Kidney capillary endothelial cell (primary cell): ENCODE data around the gene PDE10A.

Source experiments
- DNase-seq: peaks from one replicate; pipeline ENCODE4 v3.0.0-alpha.2; 2018; ENCODE audit warnings: low spot score

Gene PDE10A

DNA sequence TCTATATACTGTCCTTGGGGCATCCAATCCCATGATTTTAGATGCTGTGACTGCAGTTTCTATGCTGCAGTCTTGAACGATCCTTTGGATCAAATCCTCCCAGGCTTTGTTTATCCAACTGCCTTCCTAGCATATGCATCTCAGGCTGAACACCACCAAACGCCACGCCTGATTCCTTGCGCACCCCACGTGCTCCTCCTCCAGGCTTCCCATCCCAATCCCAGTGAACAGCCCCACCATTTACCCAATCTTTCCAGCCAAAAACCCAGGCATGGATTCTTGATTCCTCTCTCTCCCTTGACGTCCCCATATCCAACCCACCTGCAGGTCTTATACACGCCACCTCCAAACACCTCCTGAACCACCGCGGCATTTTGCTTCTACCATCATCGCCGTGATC lies 7.8 kb downstream of the PDE10A start:
- DNase-seq: no peak

- DNase-seq: no peak
These were observed 8.9 kb downstream of the PDE10A start for GRCh38 chr6:165654144-165654543.

DNA sequence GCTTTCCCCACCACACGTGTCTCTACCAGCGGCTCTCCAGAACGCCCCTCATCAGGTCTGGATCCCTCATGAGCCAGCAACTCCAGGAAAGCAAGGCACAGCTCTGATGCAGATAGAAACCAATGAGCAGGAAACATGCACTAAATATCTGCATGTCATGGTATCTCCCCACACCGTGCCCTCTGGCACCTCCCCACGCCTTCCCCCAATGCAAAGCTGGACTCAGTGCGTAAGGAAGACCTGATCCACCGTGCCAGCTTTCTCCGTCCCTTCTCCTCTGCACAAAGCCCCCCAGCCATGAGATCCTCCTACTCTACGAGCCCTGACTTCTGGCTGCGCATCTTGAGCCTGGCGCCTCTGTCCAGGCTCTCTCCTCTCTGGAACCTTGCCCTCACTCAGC lies 9.4 kb downstream of the PDE10A start:
- DNase-seq: no peak

- no peak for DNase-seq
These were observed 9.8 kb downstream of the PDE10A start for GRCh38 chr6:165653196-165653595.

DNA sequence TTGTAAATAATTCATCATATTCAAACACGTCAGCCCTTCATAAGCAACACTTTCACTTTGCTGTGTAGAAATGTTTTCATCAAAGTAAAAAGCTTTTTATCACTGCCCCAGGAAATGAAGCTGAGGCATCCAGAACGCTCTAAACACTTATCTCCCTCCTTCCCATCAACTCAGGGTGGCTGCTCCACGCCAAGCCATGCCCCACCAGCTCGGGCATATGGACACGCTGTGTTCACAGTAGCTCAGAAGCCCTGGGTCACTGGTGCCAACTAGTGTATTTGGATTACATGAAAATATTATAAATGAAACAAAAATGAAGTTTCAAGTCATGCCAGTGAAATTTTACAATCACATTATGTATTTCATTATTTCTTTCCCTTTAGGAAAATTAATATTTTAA lies 10.3 kb downstream of the PDE10A start:
- no peak for DNase-seq

DNA sequence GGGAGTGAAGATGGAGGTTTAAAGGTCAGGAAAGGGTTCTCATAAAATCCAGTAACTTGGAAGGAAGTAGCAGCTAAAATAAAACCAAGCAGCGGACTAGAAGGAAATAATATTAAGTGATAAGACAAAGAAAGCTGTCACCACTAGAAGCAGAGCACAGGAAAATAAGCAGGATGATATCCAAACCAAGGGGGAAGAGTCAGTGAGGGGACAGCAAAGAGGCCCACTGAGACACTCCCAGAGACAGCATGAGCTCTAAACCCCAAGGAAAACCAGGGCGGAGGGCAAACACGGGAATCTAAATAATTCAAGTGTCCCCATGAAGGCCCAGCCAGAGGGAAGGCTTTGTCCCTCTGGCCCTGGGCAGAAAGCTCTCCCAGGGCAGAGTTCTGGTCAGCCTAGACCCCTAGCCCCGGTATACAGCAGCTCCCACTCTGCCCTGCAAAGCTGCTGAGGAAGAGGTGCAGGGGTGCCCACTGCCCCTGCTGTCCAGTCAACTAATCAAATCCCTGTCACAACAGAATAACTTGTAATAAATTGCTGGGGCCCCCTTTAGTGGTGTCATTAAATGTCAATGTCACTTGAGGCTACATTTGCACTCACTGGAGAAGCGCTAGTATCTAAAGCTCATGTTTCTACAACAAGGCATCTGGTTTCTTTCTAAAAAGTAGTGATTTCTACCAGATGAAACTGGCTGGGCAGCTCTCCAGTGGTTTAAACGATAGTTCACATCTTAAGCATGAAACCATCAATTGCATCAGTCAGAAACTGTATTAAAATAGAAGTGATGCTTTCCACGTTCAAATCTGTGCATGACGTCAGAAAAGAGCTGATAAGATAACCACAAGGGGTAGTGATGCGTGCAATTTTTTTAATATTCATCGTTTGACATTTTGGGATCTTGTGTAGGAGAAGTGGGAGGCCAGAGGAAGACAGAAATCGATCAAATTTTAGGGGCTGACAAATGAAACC lies 13.6 kb downstream of the PDE10A start:
- no peak for DNase-seq

GRCh38 chr6:165647041-165647440 lies 16.0 kb downstream of the PDE10A start:
- no peak for DNase-seq

DNA sequence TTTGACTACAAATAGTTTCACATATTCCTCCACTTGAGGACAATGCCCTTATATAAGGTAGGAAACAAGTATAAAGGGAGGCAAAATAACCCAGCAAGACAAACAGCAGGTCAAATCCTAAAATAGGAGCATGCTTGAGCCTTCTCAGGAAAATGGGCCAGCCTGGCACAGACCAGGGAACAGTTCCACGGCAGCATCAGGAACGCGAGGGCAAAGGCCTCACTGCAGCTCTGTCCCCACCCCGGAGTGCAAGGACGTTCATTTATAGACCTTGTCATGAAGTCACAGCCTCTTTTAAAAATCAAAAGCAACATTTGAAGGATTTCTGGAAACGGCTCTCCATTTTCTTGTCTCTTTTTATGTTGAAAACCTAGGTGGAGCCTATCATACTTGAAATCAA lies 17.1 kb downstream of the PDE10A start:
- no peak for DNase-seq

DNA sequence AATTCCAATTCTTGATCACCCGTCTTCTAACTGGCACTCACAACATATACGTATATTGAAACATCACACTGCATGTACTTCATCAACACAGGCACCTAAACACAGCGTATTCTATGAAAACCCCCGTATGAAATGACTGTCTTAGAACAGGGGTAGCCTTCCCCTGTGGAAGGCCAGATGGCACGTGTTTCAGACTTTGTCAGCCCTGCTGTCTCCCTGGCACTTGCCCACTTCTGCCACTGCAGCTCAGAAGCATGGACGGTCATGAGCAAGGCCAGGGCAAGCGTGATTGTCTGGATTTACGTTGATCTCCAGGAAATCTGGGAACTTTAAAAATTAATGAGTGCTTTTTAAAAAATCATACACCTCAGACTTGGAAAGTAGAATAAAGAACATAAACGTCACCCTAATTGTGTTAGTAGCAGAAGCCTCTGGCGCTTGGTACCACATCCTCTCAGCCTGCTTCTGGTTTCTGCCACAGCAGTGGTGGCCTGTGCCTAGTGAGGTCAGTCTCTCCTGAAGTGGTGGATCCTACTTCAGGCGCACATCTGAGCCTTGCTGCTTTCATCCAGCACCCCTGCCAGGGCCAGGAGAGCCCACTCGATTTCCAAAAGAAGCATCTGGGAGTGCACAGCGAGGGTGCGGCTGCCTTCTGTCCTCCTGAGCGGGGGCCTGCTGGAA lies 18.3 kb downstream of the PDE10A start:
- no peak for DNase-seq

- DNase-seq: no peak
These were observed 20.0 kb downstream of the PDE10A start for GRCh38 chr6:165643015-165643414.

DNA sequence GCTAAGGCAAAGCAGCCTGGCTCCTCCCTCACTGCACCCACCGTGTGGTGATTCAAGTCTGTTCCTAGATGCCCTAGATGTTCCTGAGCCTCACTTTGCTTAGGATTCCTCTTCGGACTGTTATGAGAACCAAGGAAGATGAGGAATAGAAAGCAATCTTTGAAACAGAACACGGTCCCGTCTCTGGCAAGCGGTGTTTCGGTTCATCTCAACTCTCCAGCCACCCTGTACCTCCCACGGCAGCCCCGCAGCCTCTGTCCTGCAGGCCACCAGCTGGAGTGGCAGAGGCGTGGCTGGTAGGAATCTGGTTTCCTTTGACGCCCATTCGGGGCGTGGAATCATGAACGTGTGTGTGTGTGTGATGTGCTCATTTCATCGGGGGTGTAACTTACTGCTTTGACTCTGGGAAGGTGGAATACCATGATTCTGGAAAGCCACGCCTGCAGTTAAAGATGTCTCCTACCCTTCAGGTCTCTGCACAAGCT lies 21.3 kb downstream of the PDE10A start:
- no peak for DNase-seq

GRCh38 chr6:165640806-165641205 lies 22.2 kb downstream of the PDE10A start:
- DNase-seq: no peak

DNA sequence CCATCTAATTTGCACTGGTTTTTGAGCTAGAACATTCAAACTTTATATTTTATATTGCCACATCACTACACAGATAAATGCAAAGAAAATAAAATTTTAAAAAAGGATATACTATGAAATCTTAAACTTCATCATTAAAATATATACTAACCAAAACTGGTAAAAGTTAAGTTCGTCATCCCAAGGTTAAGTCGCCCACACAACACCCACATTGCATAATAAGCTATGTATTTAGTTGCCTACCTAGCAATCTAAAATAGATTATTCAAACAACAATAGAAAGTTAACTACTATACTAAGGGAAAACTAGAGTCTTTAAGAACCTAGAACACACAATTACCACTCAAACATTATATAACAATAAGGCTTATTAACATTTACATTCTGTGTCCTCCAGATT lies 24.5 kb downstream of the PDE10A start:
- no peak for DNase-seq

GRCh38 chr6:165637586-165637985 lies 25.5 kb downstream of the PDE10A start:
- DNase-seq: no peak

DNA sequence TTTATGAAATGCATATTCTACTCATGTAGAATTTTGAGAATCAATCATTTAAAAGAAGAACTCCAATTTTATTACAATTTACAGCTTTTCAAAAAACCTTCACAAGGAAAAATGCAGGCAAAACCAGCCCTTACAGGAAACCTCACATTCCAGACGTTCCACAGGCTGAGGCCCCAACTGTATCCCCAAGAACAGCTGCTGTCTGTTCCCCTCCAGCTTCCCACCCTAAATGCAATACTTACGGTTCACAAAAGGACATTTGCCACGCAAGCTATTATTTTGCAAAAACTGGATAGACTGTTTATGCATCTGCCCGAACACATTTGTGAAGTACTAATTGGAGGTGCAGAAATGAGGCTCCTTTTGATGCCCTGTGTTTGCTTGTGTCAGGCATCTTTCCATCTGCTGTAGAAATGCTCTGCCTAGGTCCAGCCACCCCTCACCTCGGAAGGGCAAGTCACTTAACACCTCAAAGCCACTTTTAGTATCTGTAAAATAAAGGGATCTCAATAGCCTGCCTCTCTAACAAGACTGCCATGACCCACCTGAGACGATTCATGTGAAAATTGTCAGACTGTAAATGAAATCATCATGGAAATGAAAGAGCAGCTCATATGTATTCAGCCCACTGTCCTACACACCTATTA lies 26.5 kb downstream of the PDE10A start:
- DNase-seq: no peak

- no peak for DNase-seq
These were observed 27.1 kb downstream of the PDE10A start for GRCh38 chr6:165635965-165636364.

DNA sequence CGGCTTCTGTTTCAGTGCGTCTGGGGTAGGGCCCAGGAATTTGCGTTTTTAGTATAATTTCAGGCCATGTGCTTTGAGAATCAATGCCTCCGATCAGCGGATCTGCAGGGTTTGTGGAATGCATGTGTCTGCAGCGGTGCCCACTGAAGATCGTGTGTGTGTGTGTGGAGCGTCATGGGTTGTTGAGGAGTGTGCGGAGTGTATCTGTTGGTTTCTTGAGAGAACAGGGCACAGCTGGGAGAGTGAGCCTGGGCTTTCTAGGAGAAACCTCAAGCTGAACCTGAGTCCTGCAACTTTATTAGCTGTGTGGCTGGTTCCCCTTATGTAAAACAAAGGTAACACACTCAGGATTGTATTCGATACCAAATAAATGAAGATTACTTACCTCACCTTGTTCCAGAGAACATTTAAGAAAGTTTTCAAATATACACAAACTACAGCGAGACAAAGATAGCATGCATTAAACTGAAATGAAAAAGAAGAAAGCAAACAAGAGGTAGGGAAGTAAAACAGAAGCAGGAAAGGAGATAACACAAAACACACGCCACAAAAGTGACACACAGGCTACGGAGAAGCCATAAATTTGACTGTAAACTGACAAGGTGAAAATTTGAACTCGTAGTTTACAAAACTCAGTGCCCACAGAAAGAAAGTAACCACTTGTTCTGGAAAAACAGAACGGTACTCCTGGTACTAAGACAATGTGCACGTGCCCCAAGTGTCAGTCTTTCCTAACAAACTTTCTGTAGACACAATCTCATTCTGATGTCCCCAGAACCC lies 28.8 kb downstream of the PDE10A start:
- DNase-seq: no peak

GRCh38 chr6:165632194-165632593 lies 30.8 kb downstream of the PDE10A start:
- no peak for DNase-seq

- DNase-seq: no peak
These were observed 32.5 kb downstream of the PDE10A start for GRCh38 chr6:165630544-165630953.

DNA sequence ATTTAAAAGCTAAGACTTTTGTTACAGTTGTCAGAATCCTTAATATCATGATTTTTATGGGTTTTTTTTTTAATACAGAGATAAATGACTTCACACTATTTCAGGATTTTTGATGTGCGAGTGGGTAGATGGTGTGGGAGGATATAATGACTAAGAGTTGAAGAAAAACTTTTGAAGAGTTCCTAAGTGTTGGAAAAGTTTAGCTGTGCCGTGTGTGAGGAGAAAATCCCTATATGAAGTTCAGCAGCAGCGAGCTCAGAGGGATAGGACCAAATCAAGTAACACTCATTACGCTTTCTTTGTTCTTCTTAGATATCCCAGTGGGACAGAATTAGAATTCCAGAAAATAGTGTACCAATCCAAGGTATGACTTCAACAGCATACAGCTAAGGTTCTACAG lies 34.1 kb downstream of the PDE10A start:
- no peak for DNase-seq

DNA sequence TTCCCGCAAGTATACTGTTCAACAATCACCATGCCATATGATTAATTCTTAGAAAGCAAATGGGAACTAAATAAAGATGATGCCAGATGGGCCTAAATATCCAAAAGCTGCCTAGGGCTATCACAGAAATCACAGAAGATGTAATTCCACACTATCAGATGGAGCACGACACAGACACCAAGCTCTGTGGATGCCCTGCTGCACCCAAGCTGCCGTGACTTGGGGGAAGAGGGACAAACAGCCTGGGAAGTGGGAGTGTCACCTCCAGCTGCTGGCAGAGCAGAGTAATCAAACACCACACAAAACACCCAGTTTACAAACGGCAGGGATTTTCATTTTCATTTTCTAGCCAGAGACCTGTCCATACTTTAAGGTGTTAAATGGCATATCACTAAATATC lies 35.7 kb downstream of the PDE10A start:
- DNase-seq: no peak

DNA sequence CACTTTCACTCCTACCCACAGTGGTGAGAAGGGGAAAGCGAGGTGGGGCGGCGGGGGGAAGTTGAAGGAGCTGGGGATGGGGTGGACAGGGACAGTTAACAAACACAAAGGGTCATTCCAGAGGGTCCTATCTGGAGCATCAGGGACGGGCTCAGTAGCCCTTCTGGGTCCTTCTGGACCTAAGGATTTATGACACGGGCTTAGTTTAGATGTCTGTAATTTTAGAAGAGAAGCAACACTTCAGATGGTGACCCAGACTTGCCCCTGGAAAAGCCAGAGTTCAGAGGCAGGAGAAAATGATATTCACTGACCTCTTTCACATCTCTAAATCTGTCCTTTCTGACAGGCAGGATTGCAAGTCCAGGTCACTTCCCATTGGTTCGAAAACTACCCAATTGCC lies 36.3 kb downstream of the PDE10A start:
- DNase-seq: no peak
